ENCODE measurements around the gene NKD1.

NKD1 gene

GRCh38 chr16:50634090-50634489 lies 85.9 kb downstream of the NKD1 start:
- DNase-seq, result no peak

GRCh38 chr16:50634947-50635346 lies 86.8 kb downstream of the NKD1 start:
- DNase-seq, result no peak

GRCh38 chr16:50635505-50636392 lies 87.6 kb downstream of the NKD1 start:
- DNase-seq, result peak; percentile 44

- DNase-seq, result no peak
Observed at GRCh38 chr16:50636753-50637374, 88.7 kb downstream of the NKD1 start.

- no peak for DNase-seq
Observed at GRCh38 chr16:50637716-50638602, 89.8 kb downstream of the NKD1 start.

DNA sequence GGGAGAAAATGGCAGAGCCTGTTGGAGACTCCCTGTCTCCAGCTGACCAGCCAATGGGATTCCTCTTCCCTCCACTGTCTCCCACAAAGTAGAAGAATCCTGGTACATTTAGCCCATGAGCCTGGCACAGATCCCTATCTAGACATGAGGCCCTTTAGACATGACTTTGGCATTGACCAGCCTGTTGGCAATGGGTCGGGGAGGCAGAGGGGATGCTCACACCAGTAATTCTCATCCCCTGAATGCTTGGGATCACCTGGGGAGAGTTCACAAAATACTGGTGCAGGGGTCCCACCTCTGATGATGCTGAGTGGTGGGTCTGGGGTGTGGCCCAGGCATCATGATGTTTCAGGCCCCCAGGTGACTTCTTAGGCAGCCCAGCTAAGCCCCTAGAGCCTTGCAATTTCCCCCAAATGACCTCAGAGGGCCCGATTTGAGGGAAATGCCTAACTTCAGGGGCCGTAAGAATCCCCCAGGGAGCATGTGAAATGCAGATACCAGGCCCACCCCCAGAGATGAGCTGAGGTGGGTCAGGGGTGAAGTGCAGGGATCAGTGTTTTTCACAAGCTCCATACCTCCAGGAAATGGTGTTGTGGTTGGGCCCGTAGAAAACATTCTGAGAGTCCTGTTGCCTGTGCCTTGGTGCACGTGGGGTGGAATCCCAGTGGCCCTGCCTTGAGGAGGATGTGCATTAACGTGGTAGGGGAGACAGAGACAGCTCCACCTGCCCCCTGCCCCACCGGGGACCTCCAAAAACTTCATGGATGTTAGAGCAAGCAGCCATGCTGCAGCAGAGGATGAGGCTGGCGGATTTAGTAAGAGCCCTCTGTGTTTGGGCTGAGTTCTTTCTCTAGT lies 90.8 kb downstream of the NKD1 start:
- no peak for DNase-seq

GRCh38 chr16:50640391-50640790 lies 92.2 kb downstream of the NKD1 start:
- no peak for DNase-seq

GRCh38 chr16:50640919-50641817 lies 93.0 kb downstream of the NKD1 start:
- no peak for DNase-seq

DNA sequence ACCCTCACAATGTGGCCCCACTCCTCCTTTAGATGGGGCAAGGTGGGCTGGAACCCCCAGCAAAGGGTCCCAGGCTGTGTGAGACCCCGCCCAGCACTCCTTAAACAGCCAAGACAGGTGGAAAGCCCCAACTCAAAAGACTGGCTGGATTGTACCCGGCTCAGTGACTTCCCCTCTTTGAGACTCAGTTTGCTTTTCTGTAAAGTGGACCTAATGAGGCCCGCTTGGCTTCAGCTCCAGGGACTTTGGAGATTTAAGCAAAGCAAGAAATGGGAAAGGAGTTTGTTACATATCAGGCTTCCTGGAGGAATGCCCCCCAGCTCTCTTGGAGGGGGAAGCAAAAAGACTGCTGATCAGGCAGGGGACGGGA lies 93.6 kb downstream of the NKD1 start:
- DNase-seq, result no peak

DNA sequence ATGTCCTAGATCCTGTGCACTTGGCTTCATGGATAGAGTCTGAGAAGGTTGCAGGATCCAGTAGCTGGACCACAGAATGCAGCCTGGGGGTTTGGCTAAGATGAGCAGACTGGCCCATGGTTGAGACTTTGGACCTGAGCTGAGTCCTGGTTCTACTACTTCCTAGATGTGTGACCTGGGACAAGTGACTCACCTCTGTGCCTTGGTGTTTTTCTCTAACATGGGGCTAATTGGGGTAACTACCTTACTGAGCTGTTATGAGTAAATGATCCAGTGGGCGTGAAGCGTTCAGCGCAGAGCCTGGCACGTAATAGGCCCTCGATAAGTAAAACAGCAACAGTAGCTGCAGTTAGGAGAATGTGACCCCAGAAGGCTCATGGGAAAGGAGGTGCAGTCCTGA lies 94.2 kb downstream of the NKD1 start:
- DNase-seq, result no peak

GRCh38 chr16:50643192-50643591 lies 95.0 kb downstream of the NKD1 start:
- no peak for DNase-seq

DNA sequence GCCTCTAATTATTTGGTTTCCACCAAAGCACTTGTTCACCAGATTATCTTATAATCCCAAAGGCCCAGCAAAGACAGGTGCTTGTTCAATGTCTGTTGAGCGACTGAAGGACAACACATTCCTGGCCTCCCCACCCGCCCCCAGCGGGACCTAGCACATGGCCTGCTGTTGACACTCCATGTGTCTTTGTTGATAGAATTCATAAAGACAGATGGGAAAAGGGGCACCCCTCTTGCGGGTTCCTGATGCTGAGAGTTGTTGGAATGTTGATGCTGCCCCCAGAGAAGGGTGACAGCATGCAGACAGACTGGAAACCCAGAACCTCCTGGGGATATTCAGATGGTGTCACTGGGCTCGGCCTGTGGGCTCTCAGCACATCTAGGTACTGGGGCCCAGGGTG lies 96.0 kb downstream of the NKD1 start:
- no peak for DNase-seq

- peak; percentile 47 for DNase-seq
Observed at GRCh38 chr16:50644729-50645128, 96.5 kb downstream of the NKD1 start.

- DNase-seq, result no peak
Observed at GRCh38 chr16:50645563-50646220, 97.5 kb downstream of the NKD1 start.

- no peak for DNase-seq
Observed at GRCh38 chr16:50646345-50646744, 98.1 kb downstream of the NKD1 start.

GRCh38 chr16:50651835-50652438 lies 103.7 kb downstream of the NKD1 start:
- no peak for DNase-seq

GRCh38 chr16:50652836-50653425 lies 104.7 kb downstream of the NKD1 start:
- no peak for DNase-seq

DNA sequence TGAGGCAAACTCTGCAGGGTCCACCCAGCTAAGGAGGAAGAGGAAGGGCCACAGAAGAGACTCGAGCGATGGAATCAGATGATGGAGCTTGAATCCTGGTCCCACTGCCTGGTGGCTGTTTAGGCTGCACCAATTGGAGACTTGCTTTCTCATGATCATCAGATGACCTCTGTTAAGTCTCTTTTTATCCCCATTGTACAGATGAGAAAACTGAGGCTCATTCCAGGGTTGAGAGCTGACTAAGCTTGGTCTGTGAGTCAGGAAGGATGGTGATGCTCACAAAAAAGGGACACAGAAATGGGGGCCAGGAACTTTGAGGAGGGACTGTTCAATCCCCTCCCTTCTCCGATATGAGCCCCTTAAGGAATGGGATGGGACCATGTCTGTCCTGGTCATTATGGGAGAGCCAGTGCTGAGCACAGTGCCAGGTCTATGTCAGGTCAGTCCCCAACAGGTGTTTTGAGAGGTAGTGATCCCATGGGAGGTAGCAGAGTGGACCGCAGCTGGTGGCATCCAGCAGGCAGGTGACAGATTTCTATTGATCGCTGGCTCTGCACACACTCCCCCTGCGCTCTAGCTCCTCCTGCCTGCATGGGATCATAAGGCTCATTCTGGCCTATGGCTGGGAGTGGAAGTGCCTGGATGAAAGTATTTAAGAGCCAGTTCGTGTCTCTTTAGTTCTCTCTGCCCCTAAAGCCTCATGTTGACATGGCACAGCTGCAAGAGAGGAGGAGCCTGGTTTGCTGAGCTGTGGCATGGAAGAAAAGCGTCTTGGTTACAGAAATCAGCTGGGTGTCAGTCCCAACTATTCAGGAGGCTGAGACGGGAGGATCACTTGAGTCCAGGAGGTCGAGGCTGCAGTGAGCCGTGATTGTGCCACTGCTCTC lies 105.7 kb downstream of the NKD1 start:
- no peak for DNase-seq

GRCh38 chr16:50655558-50656055 lies 107.4 kb downstream of the NKD1 start:
- DNase-seq, result no peak
